ENCODE measurements around the gene CCDC24. TPM values are rescaled to one million over a fixed set of nuclear protein-coding genes. Genes with fewer than 3 reads are reported as not detected.
A peak's percentile ranks its signal among the peaks of the same experiment; 100 is the strongest.

The CCDC24 gene
- total and polyA plus RNA-seq, 2 donors (not counting 3 experiments of a cell fraction or from before 2014, with no cell fraction given), result 2.2 to 3.1 TPM

DNA sequence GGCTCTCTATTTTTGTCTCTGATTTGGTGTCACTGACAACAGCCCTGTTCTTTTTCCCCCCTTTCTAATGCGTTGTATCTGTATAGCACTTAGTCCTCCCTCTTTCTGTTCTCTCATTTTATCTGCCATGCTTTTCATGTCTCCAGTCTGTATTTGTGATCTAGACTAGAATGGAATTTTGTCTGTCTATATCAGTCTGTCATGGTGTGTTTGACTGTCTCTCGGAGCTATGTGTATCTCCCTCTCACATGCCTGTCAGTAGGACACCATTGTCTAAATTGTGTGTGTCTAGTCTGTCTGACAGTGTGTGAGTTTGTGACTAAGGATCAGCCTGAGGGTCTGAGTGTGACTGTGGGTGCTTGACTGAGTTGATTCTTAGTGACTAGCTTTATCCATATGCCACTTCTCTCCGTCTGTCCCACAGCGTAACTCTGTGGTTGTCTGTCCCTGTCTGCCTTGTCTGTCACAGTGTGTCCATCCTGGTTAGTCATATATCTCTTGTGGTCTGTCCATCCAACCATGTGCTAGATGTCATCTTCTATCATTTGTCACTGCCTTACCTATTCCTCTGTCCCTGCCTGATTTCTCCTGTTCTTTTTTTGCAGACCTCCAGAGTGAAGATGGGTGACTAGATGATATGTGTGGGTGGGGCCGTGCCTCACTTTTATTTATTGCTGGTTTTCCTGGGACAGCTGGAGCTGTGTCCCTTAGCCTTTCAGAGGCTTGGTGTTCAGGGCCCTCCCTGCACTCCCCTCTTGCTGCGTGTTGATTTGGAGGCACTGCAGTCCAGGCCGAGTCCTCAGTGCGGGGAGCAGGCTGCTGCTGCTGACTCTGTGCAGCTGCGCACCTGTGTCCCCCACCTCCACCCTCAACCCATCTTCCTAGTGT lies 13.8 kb upstream of the CCDC24 start:
- POLR2A ChIA-PET, result no interaction called here
- H3K27ac ChIP-seq (ENCODE audit: insufficient read depth, low read depth, low read length), result no peak overlapping the region
- no peaks in the 10 kb centered on the region for H3K27me3 ChIP-seq (ENCODE audit: control insufficient read depth in 2 of 2, insufficient read depth in 2 of 2, low read length in 2 of 2)
- FAIRE-seq, result no peak
- no peak overlapping the region for H3K4me2 ChIP-seq (ENCODE audit: insufficient read depth, low read length)
- H3K4me3 ChIP-seq (replicated peaks in 1 of 3; ENCODE audit: insufficient read depth in 1 of 3, low read depth in 1 of 3, low read length in 3 of 3), result no peak overlapping the region
- CTCF ChIA-PET, result interaction anchor here (1.0 to 1.6 kb wide), 2 partner anchors 12 to 214 kb away, joined by 3 to 10 read pairs; no protein-coding TSS in a partner anchor
- H3K36me3 ChIP-seq (ENCODE audit: control insufficient read depth in 2 of 2, extremely low read depth in 1 of 2, insufficient read depth in 2 of 2, low read length in 2 of 2), result peaks cover 0 to 10% of the 10 kb centered on the region in 2 experiments
- H3K4me1 ChIP-seq (ENCODE audit: control insufficient read depth, extremely low read depth, insufficient read depth, low read length), result peaks cover 31% of the 10 kb centered on the region
- H4K20me1 ChIP-seq (replicated peaks; ENCODE audit: control insufficient read depth, extremely low read depth, insufficient read depth, low read length), result no peaks in the 10 kb centered on the region
- peaks cover 47% of the 10 kb centered on the region for H3K79me2 ChIP-seq (ENCODE audit: control insufficient read depth, insufficient read depth, low read length)
- no peaks in the 10 kb centered on the region for H3K9me1 ChIP-seq (replicated peaks; ENCODE audit: control insufficient read depth, extremely low read depth, insufficient read depth, low read length)
- no peak overlapping the region for H2AFZ ChIP-seq (ENCODE audit: low read depth, low read length)
- TF ChIP-seq JUN (IDR thresholded peaks at IDR 0.05; ENCODE audit: borderline replicate concordance, insufficient read depth, insufficient read length, low read depth), result no peak
- no peak for TF ChIP-seq MYC (IDR thresholded peaks at IDR 0.05; ENCODE audit: low read depth, low read length)
- TF ChIP-seq, protein P1, sequence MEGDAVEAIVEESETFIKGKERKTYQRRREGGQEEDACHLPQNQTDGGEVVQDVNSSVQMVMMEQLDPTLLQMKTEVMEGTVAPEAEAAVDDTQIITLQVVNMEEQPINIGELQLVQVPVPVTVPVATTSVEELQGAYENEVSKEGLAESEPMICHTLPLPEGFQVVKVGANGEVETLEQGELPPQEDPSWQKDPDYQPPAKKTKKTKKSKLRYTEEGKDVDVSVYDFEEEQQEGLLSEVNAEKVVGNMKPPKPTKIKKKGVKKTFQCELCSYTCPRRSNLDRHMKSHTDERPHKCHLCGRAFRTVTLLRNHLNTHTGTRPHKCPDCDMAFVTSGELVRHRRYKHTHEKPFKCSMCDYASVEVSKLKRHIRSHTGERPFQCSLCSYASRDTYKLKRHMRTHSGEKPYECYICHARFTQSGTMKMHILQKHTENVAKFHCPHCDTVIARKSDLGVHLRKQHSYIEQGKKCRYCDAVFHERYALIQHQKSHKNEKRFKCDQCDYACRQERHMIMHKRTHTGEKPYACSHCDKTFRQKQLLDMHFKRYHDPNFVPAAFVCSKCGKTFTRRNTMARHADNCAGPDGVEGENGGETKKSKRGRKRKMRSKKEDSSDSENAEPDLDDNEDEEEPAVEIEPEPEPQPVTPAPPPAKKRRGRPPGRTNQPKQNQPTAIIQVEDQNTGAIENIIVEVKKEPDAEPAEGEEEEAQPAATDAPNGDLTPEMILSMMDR (IDR thresholded peaks at IDR 0.05; ENCODE audit: extremely low read depth in 1 of 2, insufficient read depth in 1 of 2, low read depth in 1 of 2, low read length in 2 of 2), result no peak
- no peak for TF ChIP-seq POLR2AphosphoS5 (IDR thresholded peaks at IDR 0.05; ENCODE audit: insufficient read depth, low read depth, low read length)
- H3K9ac ChIP-seq (replicated peaks; ENCODE audit: extremely low read depth, insufficient read depth, low read length), result no peak overlapping the region
- intact Hi-C loops (cut with micrococcal nuclease), result no loop called here
- no TSS peak for BruUV-seq (replicated peaks)
- dilution Hi-C loops (cut with MboI; ENCODE audit: extremely low pct_ligation_motif_present, low sequenced_read_pairs), result no loop called here
- no peak for DNase-seq (ENCODE audit: low read depth, low spot score)
- H3K9me3 ChIP-seq (replicated peaks; ENCODE audit: control insufficient read depth, insufficient read depth, low read length), result no peaks in the 10 kb centered on the region

DNA sequence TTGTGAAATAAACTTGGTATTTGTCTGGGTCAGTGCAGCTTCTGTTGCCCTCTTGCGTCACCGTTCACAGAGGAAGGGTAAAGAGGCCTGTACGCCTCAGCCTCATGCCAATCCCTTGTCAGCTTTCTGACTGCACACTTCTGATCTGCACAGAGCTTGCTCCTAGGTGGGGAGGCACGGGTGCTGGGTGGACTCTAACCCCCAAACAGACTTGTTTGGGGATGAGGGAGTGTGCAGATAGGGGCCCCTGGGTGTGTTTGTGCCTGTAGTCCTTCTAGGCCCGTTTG lies 13.2 kb upstream of the CCDC24 start:
- H3K27me3 ChIP-seq (ENCODE audit: control insufficient read depth in 2 of 2, insufficient read depth in 2 of 2, low read length in 2 of 2), result no peaks in the 10 kb centered on the region
- peaks cover 31% of the 10 kb centered on the region for H3K4me1 ChIP-seq (ENCODE audit: control insufficient read depth, extremely low read depth, insufficient read depth, low read length)
- H3K9me3 ChIP-seq (replicated peaks; ENCODE audit: control insufficient read depth, insufficient read depth, low read length), result no peaks in the 10 kb centered on the region
- BruUV-seq (replicated peaks), result no TSS peak
- DNase-seq (ENCODE audit: low read depth, low spot score) (no peak), FAIRE-seq (no peak)
- TF ChIP-seq POLR2AphosphoS5 (IDR thresholded peaks at IDR 0.05; ENCODE audit: insufficient read depth, low read depth, low read length) (no peak), POLR2A (IDR thresholded peaks at IDR 0.05; ENCODE audit: low read depth, low read length) (no peak), FOS (IDR thresholded peaks at IDR 0.05; ENCODE audit: borderline replicate concordance, insufficient read depth, low read length) (no peak), MYC (IDR thresholded peaks at IDR 0.05; ENCODE audit: low read depth, low read length) (no peak), EZH2 (IDR thresholded peaks at IDR 0.05; ENCODE audit: borderline replicate concordance, low read depth, low read length, severe bottlenecking) (no peak), JUN (IDR thresholded peaks at IDR 0.05; ENCODE audit: borderline replicate concordance, insufficient read depth, insufficient read length, low read depth) (no peak), GATA2 (IDR thresholded peaks at IDR 0.05; ENCODE audit: insufficient read depth, insufficient read length, low read depth, low read length) (no peak)
- TF ChIP-seq, protein P2, sequence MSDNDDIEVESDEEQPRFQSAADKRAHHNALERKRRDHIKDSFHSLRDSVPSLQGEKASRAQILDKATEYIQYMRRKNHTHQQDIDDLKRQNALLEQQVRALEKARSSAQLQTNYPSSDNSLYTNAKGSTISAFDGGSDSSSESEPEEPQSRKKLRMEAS (IDR thresholded peaks at IDR 0.05; ENCODE audit: insufficient read depth, insufficient read length), result no peak
- TF ChIP-seq, protein P1 (IDR thresholded peaks at IDR 0.05; ENCODE audit: extremely low read depth in 1 of 2, insufficient read depth in 1 of 2, low read depth in 1 of 2, low read length in 2 of 2), result no peak
- no peak overlapping the region for H3K9ac ChIP-seq (replicated peaks; ENCODE audit: extremely low read depth, insufficient read depth, low read length)
- no peaks in the 10 kb centered on the region for H3K9me1 ChIP-seq (replicated peaks; ENCODE audit: control insufficient read depth, extremely low read depth, insufficient read depth, low read length)
- peak overlapping the region in 1 of 3 experiments; percentile 54 for H3K4me3 ChIP-seq (replicated peaks in 1 of 3; ENCODE audit: insufficient read depth in 1 of 3, low read depth in 1 of 3, low read length in 3 of 3)
- POLR2A ChIA-PET, result no interaction called here
- H3K4me2 ChIP-seq (ENCODE audit: insufficient read depth, low read length), result peak overlapping the region; percentile 54
- no peak overlapping the region for H3K27ac ChIP-seq (ENCODE audit: insufficient read depth, low read depth, low read length)
- no peak overlapping the region for H2AFZ ChIP-seq (ENCODE audit: low read depth, low read length)
- H4K20me1 ChIP-seq (replicated peaks; ENCODE audit: control insufficient read depth, extremely low read depth, insufficient read depth, low read length), result no peaks in the 10 kb centered on the region
- H3K79me2 ChIP-seq (ENCODE audit: control insufficient read depth, insufficient read depth, low read length), result peaks cover 47% of the 10 kb centered on the region
- dilution Hi-C loops (cut with MboI; ENCODE audit: extremely low pct_ligation_motif_present, low sequenced_read_pairs), result no loop called here
- CTCF ChIA-PET, result interaction anchor here (1.0 to 1.6 kb wide), 2 partner anchors 11 to 215 kb away, joined by 3 to 10 read pairs; no protein-coding TSS in a partner anchor
- H3K36me3 ChIP-seq (ENCODE audit: control insufficient read depth in 2 of 2, extremely low read depth in 1 of 2, insufficient read depth in 2 of 2, low read length in 2 of 2), result peaks cover 0 to 10% of the 10 kb centered on the region in 2 experiments
- intact Hi-C loops (cut with micrococcal nuclease), result no loop called here

Data from endothelial cell of umbilical vein (primary cell).